ENCODE measurements around the gene ITPR1. TPM values are rescaled to one million over a fixed set of nuclear protein-coding genes. Genes with fewer than 3 reads are reported as not detected.

ITPR1 gene
- total RNA-seq, 4 donors from 2014 or later = 210 to 261 (median 232) TPM

- Histone ChIP-seq H3K4me1 (peaks cover 57 to 64% of the 10 kb centered on the region in 2 donors), H3K27me3 (no peaks in the 10 kb centered on the region), H3K27ac (peak overlapping the region; percentile 90 to 94 (median 92)), H3K36me3 (peaks cover 9 to 14% of the 10 kb centered on the region in 2 donors), H3K9me3 (no peaks in the 10 kb centered on the region), H3K4me3 (replicated peaks in 1 of 3) (no peak overlapping the region)
- WGBS, 2 donors = 66 to 68% methylated on average over 11 of the region's 11 CpGs
- DNase-seq = peak; percentile 34 to 39
- intact Hi-C loops (cut with DNase I) = loop anchor here (10.0 kb wide), 1 partner anchor 153 kb away; the partner anchor contains the start of gene BHLHE40
- TF ChIP-seq, protein P1, sequence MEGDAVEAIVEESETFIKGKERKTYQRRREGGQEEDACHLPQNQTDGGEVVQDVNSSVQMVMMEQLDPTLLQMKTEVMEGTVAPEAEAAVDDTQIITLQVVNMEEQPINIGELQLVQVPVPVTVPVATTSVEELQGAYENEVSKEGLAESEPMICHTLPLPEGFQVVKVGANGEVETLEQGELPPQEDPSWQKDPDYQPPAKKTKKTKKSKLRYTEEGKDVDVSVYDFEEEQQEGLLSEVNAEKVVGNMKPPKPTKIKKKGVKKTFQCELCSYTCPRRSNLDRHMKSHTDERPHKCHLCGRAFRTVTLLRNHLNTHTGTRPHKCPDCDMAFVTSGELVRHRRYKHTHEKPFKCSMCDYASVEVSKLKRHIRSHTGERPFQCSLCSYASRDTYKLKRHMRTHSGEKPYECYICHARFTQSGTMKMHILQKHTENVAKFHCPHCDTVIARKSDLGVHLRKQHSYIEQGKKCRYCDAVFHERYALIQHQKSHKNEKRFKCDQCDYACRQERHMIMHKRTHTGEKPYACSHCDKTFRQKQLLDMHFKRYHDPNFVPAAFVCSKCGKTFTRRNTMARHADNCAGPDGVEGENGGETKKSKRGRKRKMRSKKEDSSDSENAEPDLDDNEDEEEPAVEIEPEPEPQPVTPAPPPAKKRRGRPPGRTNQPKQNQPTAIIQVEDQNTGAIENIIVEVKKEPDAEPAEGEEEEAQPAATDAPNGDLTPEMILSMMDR (IDR thresholded peaks at IDR 0.05) = no peak
- no peak for TF ChIP-seq POLR2A (IDR thresholded peaks at IDR 0.05)
Measured at GRCh38 chr3:4821975-4822374, 328.8 kb downstream of the ITPR1 start.

DNA sequence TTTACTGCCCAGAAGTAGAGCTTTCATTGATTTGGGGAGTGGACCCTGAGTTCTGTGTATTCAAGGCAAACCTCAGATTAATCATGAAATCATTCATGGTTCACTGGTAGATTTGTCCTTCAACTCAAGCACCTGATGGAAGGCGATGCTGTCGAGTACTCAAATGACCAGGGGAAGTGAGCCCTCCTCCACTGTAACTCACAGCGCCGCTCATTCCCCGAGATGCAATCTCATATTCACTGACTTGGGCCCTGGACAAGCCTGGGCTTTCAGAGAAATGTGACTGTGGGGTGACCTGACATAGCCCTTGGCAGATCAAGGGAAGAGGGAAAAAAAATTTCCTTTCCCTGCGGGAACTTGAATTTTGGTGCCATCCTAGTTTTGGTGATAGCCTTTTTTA, 329.4 kb downstream of the ITPR1 start:
- H3K9me3 ChIP-seq = no peaks in the 10 kb centered on the region
- H3K36me3 ChIP-seq = peaks cover 8 to 12% of the 10 kb centered on the region in 2 donors
- TF ChIP-seq, protein P1 (IDR thresholded peaks at IDR 0.05) = peak in 1 of 6 experiments; percentile 7
- TF ChIP-seq POLR2A (IDR thresholded peaks at IDR 0.05) = peak in 1 of 2 donors; percentile 8
- peak; percentile 70 to 77 for DNase-seq
- intact Hi-C loops (cut with DNase I) = loop anchor here (10.0 kb wide), 1 partner anchor 152 kb away; the partner anchor contains the start of gene BHLHE40
- H3K27me3 ChIP-seq = no peaks in the 10 kb centered on the region
- no peak overlapping the region for H3K4me3 ChIP-seq (replicated peaks in 1 of 3)
- 47% methylated on average over 6 of the region's 6 CpGs for WGBS, 2 donors
- peak overlapping the region; percentile 90 to 94 (median 92) for H3K27ac ChIP-seq
- peaks cover 61 to 70% of the 10 kb centered on the region in 2 donors for H3K4me1 ChIP-seq

DNA sequence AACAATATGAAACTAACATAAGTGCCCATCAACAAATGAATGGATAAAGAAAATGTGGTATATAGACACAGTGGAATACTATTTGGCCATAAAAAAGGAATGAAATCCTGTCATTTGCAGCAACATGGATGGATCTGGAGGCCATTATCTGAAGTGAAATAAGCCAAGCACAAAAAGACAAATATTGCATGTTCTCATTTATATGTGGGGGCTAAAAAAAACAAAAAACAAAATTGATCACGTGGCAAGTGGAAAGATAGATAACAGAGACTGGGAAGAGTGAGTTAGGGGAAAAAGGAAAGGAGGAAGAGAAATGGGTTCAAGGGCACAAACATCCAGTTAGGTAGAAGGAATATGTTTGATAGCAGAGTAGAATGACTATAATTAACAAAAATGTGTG, 330.2 kb downstream of the ITPR1 start:
- H3K27ac ChIP-seq = peak overlapping the region; percentile 90 to 94 (median 92)
- TF ChIP-seq, protein P1 (IDR thresholded peaks at IDR 0.05) = no peak
- no peak for TF ChIP-seq POLR2A (IDR thresholded peaks at IDR 0.05)
- no peak for DNase-seq
- 96% methylated on average over 1 of the region's 1 CpG for WGBS, 2 donors
- peaks cover 0 to 5% of the 10 kb centered on the region in 2 donors for H3K36me3 ChIP-seq
- H3K9me3 ChIP-seq = no peaks in the 10 kb centered on the region
- H3K4me1 ChIP-seq = peaks cover 65 to 71% of the 10 kb centered on the region in 2 donors
- H3K4me3 ChIP-seq (replicated peaks in 1 of 3) = no peak overlapping the region
- intact Hi-C loops (cut with DNase I) = loop anchor here (10.0 kb wide), 1 partner anchor 151 kb away; the partner anchor contains the start of gene BHLHE40
- no peaks in the 10 kb centered on the region for H3K27me3 ChIP-seq

DNA sequence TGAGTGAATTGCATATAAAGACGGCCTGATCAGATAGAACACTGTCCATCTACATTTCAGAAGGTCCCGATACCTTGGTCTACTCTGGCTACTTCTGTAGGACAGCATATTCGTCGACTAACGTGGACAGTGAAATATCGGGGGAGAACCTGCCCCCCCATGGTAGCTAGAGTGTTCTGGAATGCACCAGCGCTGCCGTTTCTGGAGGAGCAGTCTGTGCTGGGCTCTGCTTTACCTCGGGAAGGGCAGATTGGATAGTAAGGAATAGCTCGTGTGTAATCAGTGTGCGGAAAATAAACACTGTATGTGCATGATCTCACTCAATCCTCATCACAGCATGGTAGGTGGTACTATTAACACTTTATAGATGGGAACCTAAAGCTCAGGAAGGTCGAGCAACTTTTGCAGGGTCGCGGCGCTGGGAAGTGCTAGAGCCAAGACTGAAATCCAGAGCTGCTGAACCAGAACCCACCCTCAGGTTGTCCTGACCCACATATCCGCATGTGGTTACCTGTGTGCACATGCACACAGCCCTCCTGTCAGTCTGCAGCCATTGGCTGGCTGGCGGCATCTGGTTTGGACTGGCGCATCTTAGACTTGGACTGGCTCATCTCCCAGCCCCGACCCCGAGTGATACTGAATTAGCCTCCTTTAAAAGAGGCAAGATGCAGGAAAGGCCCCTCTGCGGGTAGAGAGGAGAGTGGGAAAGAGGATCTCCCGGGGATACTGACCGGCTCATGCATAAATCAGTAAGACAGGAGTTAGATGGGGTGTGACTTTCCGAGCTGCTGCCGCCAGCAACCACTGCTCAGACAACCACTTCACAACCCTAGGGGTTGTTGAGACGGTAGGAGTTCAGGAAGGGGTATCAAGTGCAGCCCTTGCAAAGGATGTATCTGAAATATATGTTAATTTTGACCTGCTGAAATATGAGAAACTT, 331.1 kb downstream of the ITPR1 start:
- no peaks in the 10 kb centered on the region for H3K27me3 ChIP-seq
- TF ChIP-seq POLR2A (IDR thresholded peaks at IDR 0.05) = no peak
- TF ChIP-seq, protein P1 (IDR thresholded peaks at IDR 0.05) = no peak
- no peak overlapping the region for H3K4me3 ChIP-seq (replicated peaks in 1 of 3)
- intact Hi-C loops (cut with DNase I) = loop anchor here (10.0 kb wide), 1 partner anchor 151 kb away; the partner anchor contains the start of gene BHLHE40
- H3K36me3 ChIP-seq = no peaks in the 10 kb centered on the region
- peaks cover 65 to 71% of the 10 kb centered on the region in 2 donors for H3K4me1 ChIP-seq
- peak in 1 of 2 donors; percentile 51 for DNase-seq
- H3K9me3 ChIP-seq = no peaks in the 10 kb centered on the region
- peak overlapping the region; percentile 90 to 94 (median 92) for H3K27ac ChIP-seq
- 67 to 71% methylated on average over 26 of the region's 26 CpGs for WGBS, 2 donors

All from thyroid gland (tissue), 4 donors.